Keratinocyte (primary cell): ENCODE results near the gene TRAF7. TPM values are rescaled to one million over a fixed set of nuclear protein-coding genes. Genes with fewer than 3 reads are reported as not detected.

ENCODE experiments used
- DNase-seq: peaks from one replicate; pipeline ENCODE4 v3.0.0-alpha.2; 2011; ENCODE audit warnings: low read depth, missing footprints, low spot score
- FAIRE-seq: peaks from 2 replicates; lab custom pipeline; 2011; peaks lifted over from hg19 to GRCh38; lab: Jason Lieb, UNC
- H2AFZ ChIP-seq: 2 replicates; pipeline ENCODE4 v1.6.0; 2012; ENCODE audit warnings: low read length, control low read depth, inconsistent platforms; ENCODE audit not compliant: control insufficient read depth
- H3K27ac ChIP-seq: 2 replicates; pipeline ENCODE4 v1.5.1; 2011; ENCODE audit warnings: low read length; ENCODE audit not compliant: control insufficient read depth, insufficient read depth
- H3K27me3 ChIP-seq: 3 replicates; pipeline ENCODE4 v1.6.0; 2011; ENCODE audit warnings: low read length; ENCODE audit not compliant: control insufficient read depth, insufficient read depth; ENCODE audit errors: extremely low read depth
- H3K36me3 ChIP-seq, 2 experiments: 2 replicates in 1 of 2; 3 replicates in 1 of 2; pipeline ENCODE4 v1.5.1; 2011; ENCODE audit warnings: low read length in 2 of 2, mild to moderate bottlenecking in 1 of 2; ENCODE audit not compliant: control insufficient read depth in 2 of 2, insufficient read depth in 2 of 2; ENCODE audit errors: extremely low read depth in 1 of 2
- H3K4me1 ChIP-seq: 3 replicates; pipeline ENCODE4 v1.5.1; 2011; ENCODE audit warnings: low read length; ENCODE audit not compliant: control insufficient read depth, insufficient read depth; ENCODE audit errors: extremely low read depth
- H3K4me2 ChIP-seq: 3 replicates; pipeline ENCODE4 v1.6.0; 2011; ENCODE audit warnings: low read depth, low read length; ENCODE audit not compliant: control insufficient read depth, insufficient read depth; ENCODE audit errors: extremely low read depth
- H3K4me3 ChIP-seq, 3 experiments: fragments of 200-600 bp in 1 of 3; sonication (generic) in 1 of 3; 2 replicates in 2 of 3; 3 replicates in 1 of 3; pipeline ENCODE4 v1.5.1; 2011 to 2016; ENCODE audit warnings: low read length in 3 of 3, mild to moderate bottlenecking in 3 of 3, control low read depth in 2 of 3, inconsistent platforms in 1 of 3, low read depth in 1 of 3, mixed read lengths in 1 of 3, mixed run types in 1 of 3, moderate library complexity in 1 of 3; ENCODE audit not compliant: control insufficient read depth in 2 of 3, insufficient read depth in 2 of 3; ENCODE audit errors: extremely low read depth in 1 of 3
- H3K79me2 ChIP-seq: 2 replicates; pipeline ENCODE4 v1.6.0; 2012; ENCODE audit warnings: low read length; ENCODE audit not compliant: control insufficient read depth, insufficient read depth
- H3K9ac ChIP-seq: 3 replicates; pipeline ENCODE4 v1.6.0; 2011; ENCODE audit warnings: low read length; ENCODE audit not compliant: control insufficient read depth, insufficient read depth; ENCODE audit errors: extremely low read depth
- H3K9me1 ChIP-seq: 3 replicates; pipeline ENCODE4 v1.6.0; 2011; ENCODE audit warnings: low read length; ENCODE audit not compliant: control insufficient read depth, insufficient read depth; ENCODE audit errors: extremely low read depth
- H3K9me3 ChIP-seq: 2 replicates; pipeline ENCODE4 v1.5.1; 2012; ENCODE audit warnings: low read depth, low read length; ENCODE audit not compliant: control insufficient read depth
- H4K20me1 ChIP-seq: 3 replicates; pipeline ENCODE4 v1.6.0; 2011; ENCODE audit warnings: low read length; ENCODE audit not compliant: control insufficient read depth, insufficient read depth; ENCODE audit errors: extremely low read depth
- CTCF ChIP-seq, 3 experiments: IDR thresholded peaks in 1 of 3; conservative IDR thresholded peaks in 1 of 3; optimal IDR thresholded peaks in 1 of 3; 2 replicates in 2 of 3; 3 replicates in 1 of 3; pipeline versions ENCODE3 to v1.5.1; 2011; ENCODE audit warnings: low read length in 3 of 3, mild to moderate bottlenecking in 3 of 3, moderate library complexity in 2 of 3, control low read depth in 1 of 3, inconsistent platforms in 1 of 3; ENCODE audit not compliant: insufficient read depth in 2 of 3; ENCODE audit errors: extremely low read depth in 1 of 3
- EZH2 ChIP-seq: IDR thresholded peaks from one replicate; pipeline ENCODE4 v1.6.1; 2012; ENCODE audit warnings: inconsistent platforms, mild to moderate bottlenecking, low read length, moderate library complexity
- dilution Hi-C: fragments of 300-500 bp; cut with MboI; formaldehyde crosslinking; loops from one replicate; pipeline ENCODE4 v1.7.0; 2020; ENCODE audit warnings: low sequenced_read_pairs; ENCODE audit not compliant: extremely low pct_ligation_motif_present
- polyA plus RNA-seq, 5 experiments: library from polyadenylated mRNA; depleted of rRNA in 3 of 5; stranded (reverse) in 3 of 5; stranded (forward) in 1 of 5; unstranded in 1 of 5; fragments of >200 nt; gene quantifications; 1 replicate in 1 of 5; 2 replicates in 3 of 5; 3 replicates in 1 of 5; pipeline versions ENCODE4 v1.2.1 to v1.2.3, GENCODE V29; 2011 to 2012; ENCODE audit warnings: missing spikeins in 2 of 5, low read depth in 1 of 5, low replicate concordance in 1 of 5

The TRAF7 gene
- polyA plus RNA-seq, 1 donor (not counting 4 experiments of a cell fraction or from before 2014, with no cell fraction given), result 38.4 TPM

GRCh38 chr16:2159175-2159838 is 3.7 kb downstream of the TRAF7 start:
- TF ChIP-seq EZH2, result no peak
- TF ChIP-seq CTCF (optimal IDR thresholded peaks at IDR 0.05 in 1 of 3, IDR thresholded peaks at IDR 0.05 in 1 of 3, conservative IDR thresholded peaks at IDR 0.05 in 1 of 3; ENCODE audit: extremely low read depth in 1 of 3, insufficient read depth in 2 of 3, low read length in 3 of 3), result no peak
- Histone ChIP-seq H2AFZ (no peak overlapping the region), H3K79me2 (peaks cover 69% of the 10 kb centered on the region), H3K4me2 (peak overlapping the region; percentile 32), H3K27me3 (no peaks in the 10 kb centered on the region), H3K4me3 (no peak overlapping the region), H3K36me3 (peaks cover 6 to 7% of the 10 kb centered on the region in 2 experiments), H3K4me1 (peaks cover 65% of the 10 kb centered on the region), H3K27ac (peak overlapping the region; percentile 19), H4K20me1 (peaks cover 38% of the 10 kb centered on the region), H3K9ac (peak overlapping the region; percentile 20), H3K9me3 (no peaks in the 10 kb centered on the region), H3K9me1 (peaks cover 6% of the 10 kb centered on the region)
- no peak for DNase-seq
- dilution Hi-C loops, result no loop called here
- FAIRE-seq, result no peak

- H3K9me3 ChIP-seq, result no peaks in the 10 kb centered on the region
- H4K20me1 ChIP-seq, result peaks cover 38% of the 10 kb centered on the region
- peaks cover 6% of the 10 kb centered on the region for H3K9me1 ChIP-seq
- H3K27me3 ChIP-seq, result no peaks in the 10 kb centered on the region
- dilution Hi-C loops, result no loop called here
- DNase-seq (no peak), FAIRE-seq (no peak)
- H3K4me1 ChIP-seq, result peaks cover 65% of the 10 kb centered on the region
- peaks cover 5 to 9% of the 10 kb centered on the region in 2 experiments for H3K36me3 ChIP-seq
- peaks cover 70% of the 10 kb centered on the region for H3K79me2 ChIP-seq
- peak overlapping the region; percentile 51 for H3K27ac ChIP-seq
- H3K9ac ChIP-seq, result peak overlapping the region; percentile 50
- no peak overlapping the region for H3K4me3 ChIP-seq
- peak overlapping the region; percentile 55 for H3K4me2 ChIP-seq
- TF ChIP-seq EZH2 (no peak), CTCF (optimal IDR thresholded peaks at IDR 0.05 in 1 of 3, IDR thresholded peaks at IDR 0.05 in 1 of 3, conservative IDR thresholded peaks at IDR 0.05 in 1 of 3; ENCODE audit: extremely low read depth in 1 of 3, insufficient read depth in 2 of 3, low read length in 3 of 3) (no peak)
- no peak overlapping the region for H2AFZ ChIP-seq
Observed at GRCh38 chr16:2160915-2161551, 5.5 kb downstream of the TRAF7 start.
